Measurements from ENCODE around the gene ETNK1.
A peak's percentile ranks its signal among the peaks of the same experiment; 100 is the strongest.
"Not testable (repeated sequence)": the region's sequence is repeated elsewhere in the genome, so short reads cannot be mapped to it uniquely, and the experiment has no call there.

ETNK1 gene

DNA sequence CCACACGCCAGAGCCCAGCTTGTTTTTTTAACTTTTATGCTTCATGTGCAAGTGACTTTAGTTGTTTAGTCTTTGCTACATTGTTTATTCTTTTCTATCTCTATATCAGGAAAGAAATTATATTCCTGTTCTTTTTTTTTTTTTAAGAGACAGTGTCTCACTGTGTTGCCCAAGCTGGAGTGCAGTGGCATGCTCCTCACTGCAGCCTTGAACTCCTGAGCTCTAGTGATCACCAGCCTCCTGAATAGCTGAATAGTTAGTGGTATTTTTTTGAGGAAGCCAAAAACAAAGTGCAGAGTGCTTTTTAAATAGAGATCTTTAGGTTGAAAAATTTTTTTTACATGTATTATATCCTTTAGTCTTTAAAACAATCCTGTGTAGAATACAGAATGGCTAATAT is 58.2 kb downstream of the ETNK1 start:
- DNase-seq (ENCODE audit: low read depth in 1 of 2, low spot score in 1 of 2), result no peak
- TF ChIP-seq JUND (IDR thresholded peaks at IDR 0.05; ENCODE audit: low read depth), result no peak
- in situ Hi-C loops (cut with HindIII; ENCODE audit: low pct_unique_long_range_greater_than_20kb, low sequenced_read_pairs), result no loop called here

DNA sequence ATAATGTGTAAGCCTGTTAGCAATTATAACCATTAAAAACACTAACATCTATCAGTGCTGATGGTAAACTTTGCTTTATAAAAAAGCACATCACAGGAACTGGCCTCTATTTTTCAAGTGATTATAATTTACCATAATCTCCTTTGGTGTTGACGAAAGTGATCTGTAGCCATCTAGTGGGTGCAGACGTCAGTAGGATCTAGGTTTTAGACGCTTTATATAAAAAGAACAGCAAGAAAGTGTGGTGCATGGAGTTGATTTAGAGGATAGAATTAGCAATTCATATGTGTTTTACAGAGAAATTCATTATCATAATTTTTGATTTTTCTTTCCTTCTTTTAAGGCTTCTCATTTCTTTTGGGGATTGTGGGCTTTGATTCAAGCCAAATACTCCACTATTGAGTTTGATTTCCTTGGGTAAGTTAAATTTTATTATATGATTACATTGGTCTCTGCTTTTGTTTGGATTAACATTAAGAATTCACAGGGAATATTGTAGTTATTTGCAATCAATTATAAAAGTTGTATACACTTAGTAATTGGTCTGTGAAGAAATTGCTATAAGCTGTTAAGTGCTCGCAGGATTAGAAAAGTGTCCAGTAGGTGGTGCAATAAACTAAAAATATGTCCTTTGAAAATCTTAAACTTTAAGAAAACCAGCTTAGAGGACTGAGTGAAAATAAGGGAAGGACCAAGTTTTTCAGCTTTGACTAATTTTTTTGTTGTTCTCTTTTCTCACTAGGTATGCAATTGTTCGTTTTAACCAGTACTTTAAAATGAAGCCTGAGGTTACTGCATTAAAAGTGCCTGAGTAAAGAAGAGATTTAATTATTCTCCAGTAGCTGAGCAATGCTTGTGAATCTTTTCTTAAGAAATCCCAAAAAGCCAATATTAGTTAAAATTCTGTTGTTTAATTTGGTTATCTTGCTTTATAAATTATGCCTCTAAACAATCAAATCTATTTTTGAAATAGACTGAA is 59.5 kb downstream of the ETNK1 start:
- TF ChIP-seq JUND (IDR thresholded peaks at IDR 0.05; ENCODE audit: low read depth), result no peak
- in situ Hi-C loops (cut with HindIII; ENCODE audit: low pct_unique_long_range_greater_than_20kb, low sequenced_read_pairs), result no loop called here
- DNase-seq (ENCODE audit: low read depth in 1 of 2, low spot score in 1 of 2), result peak in 1 of 2 experiments; percentile 57

DNA sequence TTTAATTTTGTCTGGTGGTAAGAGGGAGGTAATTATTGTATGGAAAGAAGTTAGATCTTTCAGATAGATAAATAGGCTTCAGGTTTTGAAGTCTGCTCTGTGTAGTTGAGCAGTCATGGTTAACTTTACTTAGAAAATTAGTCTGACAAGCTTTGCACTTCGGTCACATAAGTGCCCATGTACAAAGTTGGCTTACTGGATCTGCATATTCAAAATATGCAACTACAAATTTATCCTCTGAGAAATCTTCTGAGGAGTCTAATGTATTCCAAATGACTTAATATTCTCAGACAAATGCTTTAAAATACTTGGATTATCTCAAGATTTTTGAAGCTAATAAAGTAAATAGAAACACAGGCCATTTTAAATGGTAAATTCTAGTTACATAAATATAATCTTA is 61.2 kb downstream of the ETNK1 start:
- in situ Hi-C loops (cut with HindIII; ENCODE audit: low pct_unique_long_range_greater_than_20kb, low sequenced_read_pairs), result no loop called here
- DNase-seq (ENCODE audit: low read depth in 1 of 2, low spot score in 1 of 2), result no peak

DNA sequence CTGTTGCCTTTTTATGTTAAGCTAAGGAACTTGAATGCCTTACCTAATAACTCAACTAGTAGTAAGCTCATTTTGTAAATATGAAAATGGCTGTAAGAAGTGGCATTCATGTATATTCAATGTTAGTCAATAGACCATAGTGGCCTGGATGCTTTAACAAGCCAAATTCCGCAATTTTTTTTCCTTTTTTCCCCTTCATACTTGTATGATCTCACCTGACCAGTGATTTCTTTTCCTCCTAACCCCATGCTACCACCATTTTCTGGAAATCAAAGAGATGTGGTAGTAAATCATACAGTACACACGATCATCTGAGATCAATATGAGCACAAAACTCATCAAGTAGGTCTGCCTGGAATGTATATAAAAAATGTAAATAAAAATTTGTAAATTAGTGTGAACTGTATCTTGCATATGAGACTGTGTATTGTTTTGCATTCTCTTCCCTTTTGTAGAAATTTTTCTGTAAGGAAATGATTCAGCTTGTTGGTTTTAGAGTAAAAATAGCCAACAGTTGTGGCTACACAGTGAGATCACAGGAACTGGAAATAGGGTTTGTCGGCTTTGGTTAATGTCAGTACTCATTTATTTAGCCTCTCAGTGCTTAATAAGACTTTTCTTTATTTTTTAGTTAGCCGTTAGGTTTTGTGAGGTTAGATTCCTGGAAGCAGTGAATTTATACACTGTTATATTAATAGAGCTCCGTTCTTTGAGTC is 62.5 kb downstream of the ETNK1 start:
- in situ Hi-C loops (cut with HindIII; ENCODE audit: low pct_unique_long_range_greater_than_20kb, low sequenced_read_pairs), result no loop called here
- DNase-seq (ENCODE audit: low read depth in 1 of 2, low spot score in 1 of 2), result no peak
- no peak for TF ChIP-seq JUND (IDR thresholded peaks at IDR 0.05; ENCODE audit: low read depth)

More for the DNA sequence above, 61.2 kb downstream of the ETNK1 start:
- no peak for TF ChIP-seq JUND (IDR thresholded peaks at IDR 0.05; ENCODE audit: low read depth)

DNA sequence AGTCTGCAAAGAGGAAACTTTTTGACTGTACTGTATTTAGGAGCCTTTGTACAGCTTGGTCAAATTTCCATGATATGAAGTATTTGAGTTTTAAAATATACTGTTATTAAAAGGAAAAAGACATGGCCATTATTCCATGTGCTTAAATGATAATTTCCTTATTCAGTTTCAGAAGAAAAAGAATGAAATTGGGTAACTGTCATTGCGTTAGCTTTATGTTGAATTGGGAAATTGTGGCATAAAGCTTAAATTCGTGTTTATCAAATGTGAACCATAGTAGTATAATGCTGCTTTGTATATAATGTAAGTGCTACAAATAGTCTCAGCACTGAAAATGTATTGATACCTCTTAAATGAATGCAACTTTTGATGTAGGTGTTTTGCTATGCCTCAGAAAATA is 64.9 kb downstream of the ETNK1 start:
- in situ Hi-C loops (cut with HindIII; ENCODE audit: low pct_unique_long_range_greater_than_20kb, low sequenced_read_pairs), result no loop called here
- no peak for DNase-seq (ENCODE audit: low read depth in 1 of 2, low spot score in 1 of 2)
- TF ChIP-seq JUND (IDR thresholded peaks at IDR 0.05; ENCODE audit: low read depth), result no peak

DNA sequence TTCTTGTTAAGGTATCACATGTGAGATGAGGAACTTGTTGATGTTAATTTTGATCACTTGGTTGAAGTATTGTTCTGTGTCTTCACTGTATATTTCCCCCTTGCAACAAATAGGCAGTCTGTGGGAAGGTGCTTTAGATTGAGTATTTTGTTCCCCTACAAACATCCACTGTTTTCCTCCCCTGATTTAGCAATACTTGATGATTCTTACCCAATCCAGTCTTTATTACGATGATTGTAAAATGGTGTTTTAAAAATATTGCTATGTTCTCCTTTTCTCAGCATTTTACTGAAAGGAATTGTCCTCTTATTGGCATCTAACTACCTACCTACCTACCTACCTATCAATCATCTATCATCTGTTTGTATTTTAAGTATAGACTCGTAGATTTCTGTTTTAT is 66.3 kb downstream of the ETNK1 start:
- no peak for DNase-seq (ENCODE audit: low read depth in 1 of 2, low spot score in 1 of 2)
- TF ChIP-seq JUND (IDR thresholded peaks at IDR 0.05; ENCODE audit: low read depth), result no peak
- in situ Hi-C loops (cut with HindIII; ENCODE audit: low pct_unique_long_range_greater_than_20kb, low sequenced_read_pairs), result no loop called here

DNA sequence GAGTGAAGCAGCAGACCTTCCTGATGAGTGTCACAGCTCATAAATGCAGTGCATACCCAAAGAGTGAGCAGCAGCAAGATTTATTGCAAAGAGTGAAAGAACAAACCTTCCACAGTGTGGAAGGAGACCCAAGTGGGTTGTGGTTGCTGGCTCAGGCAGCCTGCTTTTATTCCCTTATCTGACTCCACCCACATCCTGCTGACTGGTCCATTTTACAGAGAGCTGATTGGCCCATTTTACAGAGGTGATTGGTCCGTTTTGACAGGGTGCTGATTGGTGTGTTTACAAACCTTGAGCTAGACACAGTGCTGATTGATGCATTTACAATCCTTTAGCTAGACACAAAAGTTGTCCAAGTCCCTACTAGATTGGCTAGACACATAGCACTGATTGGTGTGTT is 67.5 kb downstream of the ETNK1 start:
- in situ Hi-C loops (cut with HindIII; ENCODE audit: low pct_unique_long_range_greater_than_20kb, low sequenced_read_pairs); DNase-seq (ENCODE audit: low read depth in 1 of 2, low spot score in 1 of 2): not testable (repeated sequence)

DNA sequence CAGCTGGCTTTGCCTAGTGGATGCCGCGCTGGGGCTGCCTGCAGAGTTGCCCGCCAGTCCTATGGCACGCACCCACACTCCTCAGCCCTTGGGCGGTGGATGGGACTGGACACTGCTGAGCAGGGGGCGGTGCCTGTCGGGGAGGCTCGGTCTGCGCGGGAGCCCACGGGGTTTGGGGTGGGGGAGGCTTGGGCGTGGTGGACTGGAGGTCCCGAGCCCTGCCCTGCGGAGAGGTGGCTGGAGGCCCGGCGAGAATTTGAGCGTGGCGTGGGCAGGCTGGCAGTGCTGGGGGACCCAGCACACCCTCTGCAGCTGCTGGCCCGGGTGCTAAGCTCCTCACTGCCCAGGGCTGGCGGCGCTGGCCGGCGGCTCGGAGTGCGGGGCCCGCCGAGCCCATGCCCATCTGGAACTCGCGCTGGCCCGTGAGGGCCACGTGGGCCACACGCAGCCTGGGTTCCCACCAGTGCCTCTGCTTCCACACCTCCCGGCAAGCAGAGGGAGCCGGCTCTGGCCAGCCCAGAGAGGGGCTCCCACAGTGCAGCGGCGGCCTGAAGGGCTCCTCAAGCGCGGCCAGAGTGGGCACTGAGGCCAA is 68.1 kb downstream of the ETNK1 start:
- in situ Hi-C loops (cut with HindIII; ENCODE audit: low pct_unique_long_range_greater_than_20kb, low sequenced_read_pairs), result no loop called here
- no peak for DNase-seq (ENCODE audit: low read depth in 1 of 2, low spot score in 1 of 2)
- no peak for TF ChIP-seq JUND (IDR thresholded peaks at IDR 0.05; ENCODE audit: low read depth)

DNA sequence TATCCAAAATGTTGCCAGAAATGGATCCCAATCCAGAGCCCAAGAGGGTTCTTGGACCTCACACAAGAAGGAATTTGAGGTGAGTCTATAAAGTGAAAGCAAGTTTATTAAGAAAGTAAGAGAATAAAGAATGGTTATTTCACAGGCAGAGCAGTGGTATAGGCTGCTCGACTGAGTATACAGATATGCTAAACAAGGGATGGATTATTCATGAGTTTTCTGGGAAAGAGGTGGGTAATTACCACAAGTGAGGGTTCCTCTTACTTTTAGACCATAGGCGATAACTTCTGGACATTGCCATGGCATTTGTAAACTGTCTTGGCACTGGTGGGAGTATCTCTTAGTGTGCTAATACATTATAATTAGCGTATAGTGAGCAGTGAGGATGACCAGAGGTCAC is 73.6 kb downstream of the ETNK1 start:
- in situ Hi-C loops (cut with HindIII; ENCODE audit: low pct_unique_long_range_greater_than_20kb, low sequenced_read_pairs), result no loop called here
- TF ChIP-seq JUND (IDR thresholded peaks at IDR 0.05; ENCODE audit: low read depth), result no peak
- no peak for DNase-seq (ENCODE audit: low read depth in 1 of 2, low spot score in 1 of 2)

DNA sequence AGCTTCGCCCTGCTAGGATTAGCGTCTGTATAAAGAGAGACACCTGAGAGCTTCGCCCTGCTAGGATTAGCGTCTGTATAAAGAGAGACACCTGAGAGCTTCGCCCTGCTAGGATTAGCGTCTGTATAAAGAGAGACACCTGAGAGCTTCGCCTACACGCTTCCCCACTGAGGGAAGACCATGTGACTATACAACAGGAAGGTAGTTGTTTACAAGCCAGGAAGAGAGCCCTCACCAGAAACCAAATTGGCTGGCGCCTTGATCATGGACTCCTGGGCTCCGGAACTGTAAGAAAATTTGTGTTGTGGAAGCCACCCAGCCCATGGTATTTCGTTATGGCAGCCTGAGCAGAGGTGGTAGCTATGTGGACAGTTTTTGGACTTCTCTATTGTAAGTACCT is 74.7 kb downstream of the ETNK1 start:
- DNase-seq (ENCODE audit: low read depth in 1 of 2, low spot score in 1 of 2); in situ Hi-C loops (cut with HindIII; ENCODE audit: low pct_unique_long_range_greater_than_20kb, low sequenced_read_pairs): not testable (repeated sequence)

DNA sequence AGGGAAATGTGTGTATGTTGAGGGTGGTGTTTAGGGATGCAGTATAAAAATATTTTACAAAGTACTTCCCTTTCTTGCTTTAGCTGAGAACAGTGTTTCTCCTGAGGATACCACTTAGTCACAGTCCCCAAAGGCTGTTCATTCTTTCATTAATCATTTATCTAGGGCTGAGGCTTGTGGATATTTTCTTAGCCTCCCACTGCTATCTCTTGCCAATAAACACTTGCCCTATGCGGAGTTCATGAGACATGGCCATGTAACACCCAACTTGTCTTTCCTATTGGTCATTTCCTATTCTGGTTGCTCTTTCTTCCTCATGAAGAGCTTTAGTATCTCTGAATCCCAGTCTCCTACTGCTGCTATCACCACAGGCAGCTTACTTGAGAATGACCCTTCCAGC is 75.1 kb downstream of the ETNK1 start:
- no peak for TF ChIP-seq JUND (IDR thresholded peaks at IDR 0.05; ENCODE audit: low read depth)
- in situ Hi-C loops (cut with HindIII; ENCODE audit: low pct_unique_long_range_greater_than_20kb, low sequenced_read_pairs), result no loop called here
- no peak for DNase-seq (ENCODE audit: low read depth in 1 of 2, low spot score in 1 of 2)

DNA sequence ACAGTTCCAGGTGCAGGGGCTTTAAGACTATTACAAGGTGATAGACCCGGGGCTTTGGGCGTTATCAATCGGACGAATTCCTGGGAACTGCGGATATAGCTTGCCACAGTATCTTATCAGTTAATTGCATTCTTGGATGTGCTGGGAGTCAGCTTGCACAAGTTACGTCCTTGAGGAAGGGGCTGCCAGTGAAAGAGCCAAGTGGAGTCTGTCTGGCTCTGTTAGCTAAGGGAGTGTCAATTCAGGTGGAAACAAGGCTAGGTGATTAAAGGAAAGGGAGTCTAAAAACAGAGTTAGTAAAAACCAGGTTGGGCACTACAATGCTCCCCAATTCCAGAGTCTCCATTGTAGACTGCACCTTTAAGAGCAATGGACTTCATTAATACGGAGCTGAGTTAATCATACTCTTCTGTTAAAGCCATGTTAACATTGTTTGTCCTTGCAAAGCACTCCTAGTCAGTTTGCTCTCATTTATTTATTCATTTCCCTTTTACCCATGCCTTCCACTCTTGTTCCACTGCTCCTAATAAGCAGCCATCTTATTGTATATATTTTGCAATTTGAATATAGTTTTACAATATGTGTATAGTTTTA is 76.3 kb downstream of the ETNK1 start:
- in situ Hi-C loops (cut with HindIII; ENCODE audit: low pct_unique_long_range_greater_than_20kb, low sequenced_read_pairs); DNase-seq (ENCODE audit: low read depth in 1 of 2, low spot score in 1 of 2): not testable (repeated sequence)

DNA sequence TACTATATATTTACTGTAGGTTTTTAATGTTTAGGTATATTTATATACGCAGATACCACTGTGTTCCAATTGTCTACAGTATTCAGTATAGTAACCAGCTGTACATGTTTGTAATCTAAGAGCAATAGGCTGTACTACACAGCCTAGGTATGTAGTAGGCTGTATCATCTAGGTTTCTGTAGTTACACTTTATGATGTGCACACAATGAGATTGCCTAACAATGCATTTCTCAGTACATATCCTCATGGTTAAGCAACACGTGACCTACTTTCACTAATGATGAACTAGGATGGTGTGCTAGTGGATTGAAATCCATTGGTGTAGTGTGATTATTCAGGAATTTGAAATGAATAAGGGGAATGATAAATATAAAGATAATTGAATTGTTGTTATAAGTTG is 77.7 kb downstream of the ETNK1 start:
- in situ Hi-C loops (cut with HindIII; ENCODE audit: low pct_unique_long_range_greater_than_20kb, low sequenced_read_pairs), result no loop called here
- DNase-seq (ENCODE audit: low read depth in 1 of 2, low spot score in 1 of 2), result no peak
- no peak for TF ChIP-seq JUND (IDR thresholded peaks at IDR 0.05; ENCODE audit: low read depth)
